H9 (cell line): Measurements from ENCODE around the gene GRID1. TPM values are rescaled to one million over a fixed set of nuclear protein-coding genes. Genes with fewer than 3 reads are reported as not detected.

Experiments
- DNase-seq: peaks from one replicate; pipeline ENCODE4 v3.0.0-alpha.2; 2017
- H2AFZ ChIP-seq: one replicate; pipeline ENCODE4 v1.6.1; 2013; ENCODE audit warnings: mild to moderate bottlenecking, low read length, control low read depth, moderate library complexity
- H2AK5ac ChIP-seq: 2 replicates; pipeline ENCODE4 v1.6.1; 2013; ENCODE audit warnings: low read length, control low read depth, mixed read lengths; ENCODE audit not compliant: insufficient read length
- H2BK120ac ChIP-seq: one replicate; pipeline ENCODE4 v1.6.1; 2013; ENCODE audit warnings: low read depth, mild to moderate bottlenecking, low read length, control low read depth, inconsistent platforms; ENCODE audit not compliant: poor library complexity, severe bottlenecking
- H2BK12ac ChIP-seq: 2 replicates; pipeline ENCODE4 v1.6.1; 2013; ENCODE audit warnings: low read length, control low read depth, mixed read lengths, low read depth; ENCODE audit not compliant: insufficient read length
- H2BK15ac ChIP-seq: 2 replicates; pipeline ENCODE4 v1.6.1; 2013; ENCODE audit warnings: low read depth, low read length, control low read depth
- H2BK20ac ChIP-seq: one replicate; pipeline ENCODE4 v1.6.1; 2013; ENCODE audit warnings: low read depth, mild to moderate bottlenecking, low read length, control low read depth, inconsistent platforms; ENCODE audit not compliant: poor library complexity, severe bottlenecking
- H2BK5ac ChIP-seq: 2 replicates; pipeline ENCODE4 v1.6.1; 2013; ENCODE audit warnings: low read length, control low read depth, mixed read lengths; ENCODE audit not compliant: insufficient read length
- H3K14ac ChIP-seq: 2 replicates; pipeline ENCODE4 v1.6.1; 2013; ENCODE audit warnings: low read length, control low read depth; ENCODE audit not compliant: insufficient read depth
- H3K18ac ChIP-seq: 2 replicates; pipeline ENCODE4 v1.6.1; 2013; ENCODE audit warnings: low read depth, mild to moderate bottlenecking, mixed read lengths, low read length, control low read depth; ENCODE audit not compliant: insufficient read length
- H3K23ac ChIP-seq: 2 replicates; pipeline ENCODE4 v1.6.1; 2013; ENCODE audit warnings: low read length, control low read depth, mixed read lengths, low read depth; ENCODE audit not compliant: insufficient read length
- H3K23me2 ChIP-seq: 2 replicates; pipeline ENCODE4 v1.6.1; 2013; ENCODE audit warnings: low read depth, mild to moderate bottlenecking, mixed read lengths, low read length, control low read depth; ENCODE audit not compliant: insufficient read length, poor library complexity, severe bottlenecking
- H3K27ac ChIP-seq: 2 replicates; pipeline ENCODE4 v1.5.1; 2013; ENCODE audit warnings: low read length, control low read depth, mixed read lengths, low read depth; ENCODE audit not compliant: insufficient read length
- H3K27me3 ChIP-seq: 2 replicates; pipeline ENCODE4 v1.6.1; 2013; ENCODE audit warnings: low read length, control low read depth, inconsistent platforms; ENCODE audit not compliant: insufficient read depth
- H3K4ac ChIP-seq: 2 replicates; pipeline ENCODE4 v1.6.1; 2013; ENCODE audit warnings: low read depth, mild to moderate bottlenecking, control low read depth, inconsistent platforms, low read length, moderate library complexity
- H3K4me1 ChIP-seq: 2 replicates; pipeline ENCODE4 v1.6.1; 2013; ENCODE audit warnings: low read length, control low read depth, inconsistent platforms; ENCODE audit not compliant: insufficient read depth
- H3K4me2 ChIP-seq: 2 replicates; pipeline ENCODE4 v1.6.1; 2013; ENCODE audit warnings: low read length, control low read depth, mixed read lengths; ENCODE audit not compliant: insufficient read length, insufficient read depth
- H3K56ac ChIP-seq: 2 replicates; pipeline ENCODE4 v1.6.1; 2013; ENCODE audit warnings: low read depth, mild to moderate bottlenecking, mixed read lengths, low read length, control low read depth; ENCODE audit not compliant: insufficient read length
- H3K79me1 ChIP-seq: 2 replicates; pipeline ENCODE4 v1.6.1; 2013; ENCODE audit warnings: low read depth, mild to moderate bottlenecking, moderate library complexity, low read length, control low read depth, inconsistent platforms; ENCODE audit not compliant: insufficient read depth, poor library complexity, severe bottlenecking
- H3K79me2 ChIP-seq: 2 replicates; pipeline ENCODE4 v1.6.1; 2013; ENCODE audit warnings: low read length, control low read depth, inconsistent platforms; ENCODE audit not compliant: insufficient read depth
- H3K9ac ChIP-seq: 2 replicates; pipeline ENCODE4 v1.6.1; 2013; ENCODE audit warnings: low read length, control low read depth, mixed read lengths; ENCODE audit not compliant: insufficient read length; ENCODE audit errors: extremely low read depth
- H3K9me3 ChIP-seq: one replicate; pipeline ENCODE4 v1.6.1; 2013; ENCODE audit warnings: low read depth, low read length, inconsistent platforms; ENCODE audit not compliant: control insufficient read depth
- H3T11ph ChIP-seq: one replicate; pipeline ENCODE4 v1.6.1; 2013; ENCODE audit warnings: mild to moderate bottlenecking, low read length, control low read depth, inconsistent platforms
- H4K20me1 ChIP-seq: one replicate; pipeline ENCODE4 v1.6.1; 2013; ENCODE audit not compliant: control insufficient read depth, insufficient read length, insufficient read depth
- H4K5ac ChIP-seq: 2 replicates; pipeline ENCODE4 v1.6.1; 2013; ENCODE audit warnings: low read depth, mild to moderate bottlenecking, mixed read lengths, low read length, control low read depth; ENCODE audit not compliant: insufficient read length
- H4K8ac ChIP-seq: replicated peaks from 2 replicates; pipeline ENCODE4 v1.6.1; 2013; ENCODE audit warnings: low read length, control low read depth, mixed read lengths, low read depth; ENCODE audit not compliant: insufficient read length
- H4K91ac ChIP-seq: 2 replicates; pipeline ENCODE4 v1.6.1; 2013; ENCODE audit warnings: low read depth, mild to moderate bottlenecking, moderate library complexity, mixed read lengths, low read length, control low read depth; ENCODE audit not compliant: insufficient read length
- H3K27ac Mint-ChIP-seq, 3 experiments: 2 replicates in 2 of 3; 3 replicates in 1 of 3; pipeline ENCODE4 v1.8.0; 2020 to 2021; ENCODE audit warnings: mixed read lengths in 3 of 3, mild to moderate bottlenecking in 1 of 3, moderate library complexity in 1 of 3
- H3K27me3 Mint-ChIP-seq: 2 replicates; pipeline ENCODE4 v1.8.0; 2021; ENCODE audit warnings: low read depth, mild to moderate bottlenecking, moderate library complexity, mixed read lengths
- H3K36me3 Mint-ChIP-seq, 3 experiments: 2 replicates in 2 of 3; 3 replicates in 1 of 3; pipeline ENCODE4 v1.8.0; 2020 to 2021; ENCODE audit warnings: low read depth in 3 of 3, mixed read lengths in 3 of 3; ENCODE audit not compliant: insufficient read depth in 1 of 3
- H3K4me1 Mint-ChIP-seq, 2 experiments: 2 replicates each; pipeline ENCODE4 v1.8.0; 2020; ENCODE audit warnings: mixed read lengths in 2 of 2
- H3K4me3 Mint-ChIP-seq, 2 experiments: 2 replicates in 1 of 2; 3 replicates in 1 of 2; pipeline ENCODE4 v1.8.0; 2020 to 2021; ENCODE audit warnings: mild to moderate bottlenecking in 2 of 2, mixed read lengths in 2 of 2, moderate library complexity in 1 of 2
- H3K9me3 Mint-ChIP-seq, 2 experiments: 2 replicates in 1 of 2; 3 replicates in 1 of 2; pipeline ENCODE4 v1.8.0; 2020; ENCODE audit warnings: mild to moderate bottlenecking in 2 of 2, mixed read lengths in 2 of 2, moderate library complexity in 1 of 2
- CTCF ChIP-seq: fragments of 200-600 bp; sonication (generic); conservative IDR thresholded peaks from 3 replicates; pipeline ENCODE4 v1.8.0; 2021; ENCODE audit warnings: antibody characterized with exemption, mild to moderate bottlenecking
- WGBS: extraction: QIAGEN DNeasy Blood & Tissue Kit; methylation state at CpG from one replicate; pipeline ENCODE4 v1.1.7; 2013; ENCODE audit warnings: missing lambda C conversion rate, low lambda C conversion rate, mixed read lengths; ENCODE audit not compliant: insufficient read length; ENCODE audit errors: extremely low coverage; 5-methylcytosine and 5-hydroxymethylcytosine counted together
- total RNA-seq: library from RNA; stranded (reverse); gene quantifications from 2 replicates; pipeline ENCODE4 v1.2.1, GENCODE V29; 2021

GRID1 gene
- total RNA-seq, 1 experiment from 2014 or later: 0.35 TPM

GRCh38 chr10:86037096-86037495 lies 329.5 kb downstream of the GRID1 start:
- Histone ChIP-seq H3K14ac (no peak overlapping the region), H3K4me2 (no peak overlapping the region), H2AFZ (no peak overlapping the region), H2BK20ac (no peak overlapping the region), H3K23me2 (no peaks in the 10 kb centered on the region), H4K20me1 (no peaks in the 10 kb centered on the region), H4K91ac (no peak overlapping the region), H3K27ac (no peak overlapping the region), H2BK120ac (no peak overlapping the region), H2BK12ac (no peak overlapping the region), H3K79me2 (no peaks in the 10 kb centered on the region), H3K56ac (no peak overlapping the region), H3K27me3 (no peaks in the 10 kb centered on the region), H3K4ac (no peak overlapping the region), H2AK5ac (no peak overlapping the region), H3K9ac (no peak overlapping the region), H3K79me1 (no peaks in the 10 kb centered on the region), H3K23ac (no peak overlapping the region), H3T11ph (no peak overlapping the region), H3K18ac (no peak overlapping the region), H3K4me1 (no peaks in the 10 kb centered on the region), H4K8ac (no peak overlapping the region), H2BK15ac (no peak overlapping the region), H3K9me3 (no peaks in the 10 kb centered on the region), H4K5ac (no peak overlapping the region), H2BK5ac (no peak overlapping the region)
- no peak for TF ChIP-seq CTCF
- Mint-ChIP-seq H3K27ac (no peak overlapping the region), H3K4me1 (no peaks in the 10 kb centered on the region), H3K4me3 (no peak overlapping the region), H3K27me3 (no peaks in the 10 kb centered on the region), H3K9me3 (peaks cover 5 to 8% of the 10 kb centered on the region in 2 experiments), H3K36me3 (no peaks in the 10 kb centered on the region)
- DNase-seq: no peak
- WGBS: no CpG with 5 or more reads among the region's 5 CpGs
